AG04449 (cell line): ENCODE measurements around the gene SCAP.

Experiments used
- CTCF ChIA-PET: fragments of 350-600 bp; formaldehyde crosslinking; extraction: SDS; loops from one replicate; lab custom pipeline; 2021; ENCODE audit warnings: antibody characterized with exemption; lab: Yijun Ruan, JAX
- POLR2A ChIA-PET: fragments of 400-600, 350-600 bp; formaldehyde crosslinking; extraction: SDS; loops from one replicate; lab custom pipeline; 2020; ENCODE audit warnings: antibody characterized with exemption, inconsistent platforms; lab: Yijun Ruan, JAX
- DNase-seq: peaks from one replicate; pipeline ENCODE4 v3.0.0-alpha.2; 2010; ENCODE audit warnings: low read depth, low spot score
- H3K4me3 ChIP-seq: 2 replicates; pipeline ENCODE4 v1.5.1; 2011; ENCODE audit warnings: low read depth, mild to moderate bottlenecking, control low read depth, low read length
- CTCF ChIP-seq: IDR thresholded peaks from one replicate; pipeline ENCODE4 v1.5.1; 2011; ENCODE audit warnings: mild to moderate bottlenecking, moderate library complexity, low read length, control low read depth, inconsistent platforms; ENCODE audit not compliant: insufficient read depth; ENCODE audit errors: missing control alignments

Gene SCAP

DNA sequence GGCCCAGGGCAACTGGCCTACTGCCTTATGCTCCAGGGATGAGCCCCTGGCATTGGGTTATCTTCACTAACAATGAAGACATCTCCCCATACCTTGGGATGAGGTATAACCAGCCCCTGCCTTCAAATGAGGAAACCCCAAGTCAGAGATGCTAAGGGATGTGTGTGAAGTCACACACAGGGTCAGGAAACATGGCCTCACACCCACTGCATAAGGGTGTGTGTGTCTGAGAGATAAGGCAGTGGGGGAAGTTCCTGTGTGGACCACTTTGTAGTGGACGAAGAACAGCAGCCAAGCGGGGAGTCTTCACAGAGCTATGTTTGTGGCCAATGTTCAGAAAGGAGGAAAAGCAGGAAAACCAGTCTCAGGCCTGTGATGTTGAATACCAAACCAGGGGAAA, 27.3 kb upstream of the SCAP start:
- no peak overlapping the region for H3K4me3 ChIP-seq
- TF ChIP-seq CTCF = no peak
- no peak for DNase-seq
- ChIA-PET CTCF (interaction anchor here (0.9 kb wide), 1 partner anchor 82 kb away, joined by 4 read pairs; no protein-coding TSS in a partner anchor), POLR2A (no interaction called here)

- CTCF ChIA-PET = no interaction called here
- POLR2A ChIA-PET = no interaction called here
- DNase-seq = no peak
- no peak overlapping the region for H3K4me3 ChIP-seq
- TF ChIP-seq CTCF = no peak
These were observed 21.2 kb upstream of the SCAP start for GRCh38 chr3:47496892-47497291.

GRCh38 chr3:47495886-47496285, 20.1 kb upstream of the SCAP start:
- CTCF ChIA-PET = interaction anchor here (0.5 kb wide), 1 partner anchor 258 kb away, joined by 3 read pairs; no protein-coding TSS in a partner anchor
- POLR2A ChIA-PET = no interaction called here
- no peak for TF ChIP-seq CTCF
- no peak overlapping the region for H3K4me3 ChIP-seq
- DNase-seq = no peak

DNA sequence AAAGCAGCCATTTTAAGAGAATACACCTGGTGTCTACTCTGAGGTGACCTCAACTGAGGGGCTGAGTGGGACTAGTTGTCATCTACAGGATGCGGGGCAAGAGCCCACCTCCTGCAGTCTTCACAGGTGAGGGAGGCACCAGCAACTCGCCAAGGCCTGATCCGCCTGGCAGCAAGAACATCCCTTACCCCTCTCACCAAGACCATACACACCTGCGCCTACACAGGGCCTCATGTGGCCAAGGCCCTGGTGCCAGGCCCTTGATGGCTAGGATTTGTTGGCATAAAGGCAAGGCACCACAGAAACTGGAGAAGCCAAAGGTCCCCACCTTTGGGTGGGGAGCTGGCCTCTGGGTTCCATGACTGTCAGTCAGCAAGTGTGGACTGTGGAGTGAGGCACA, 19.4 kb upstream of the SCAP start:
- DNase-seq = no peak
- no peak overlapping the region for H3K4me3 ChIP-seq
- POLR2A ChIA-PET = no interaction called here
- CTCF ChIA-PET = interaction anchor here (1.4 kb wide), 1 partner anchor 343 kb away, joined by 4 read pairs; no protein-coding TSS in a partner anchor
- no peak for TF ChIP-seq CTCF

DNA sequence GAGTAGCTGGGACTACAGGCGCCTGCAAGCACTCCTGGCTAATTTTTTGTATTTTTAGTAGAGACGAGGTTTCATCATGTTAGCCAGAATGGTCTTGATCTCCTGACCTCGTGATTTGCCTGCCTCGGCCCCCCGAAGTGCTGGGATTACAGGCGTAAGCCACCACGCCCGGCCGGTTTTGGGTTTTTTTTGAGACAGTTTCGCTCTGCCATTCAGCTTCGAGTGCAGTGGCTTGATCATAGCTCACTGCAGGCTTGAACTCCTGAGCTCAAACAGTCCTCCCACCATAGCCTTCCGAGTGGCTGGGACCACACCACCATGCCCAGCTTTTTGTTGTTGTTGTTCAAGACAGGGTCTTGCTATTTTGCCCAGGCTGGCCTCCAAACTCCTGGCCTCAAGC, 16.0 kb upstream of the SCAP start:
- no peak for DNase-seq

DNA sequence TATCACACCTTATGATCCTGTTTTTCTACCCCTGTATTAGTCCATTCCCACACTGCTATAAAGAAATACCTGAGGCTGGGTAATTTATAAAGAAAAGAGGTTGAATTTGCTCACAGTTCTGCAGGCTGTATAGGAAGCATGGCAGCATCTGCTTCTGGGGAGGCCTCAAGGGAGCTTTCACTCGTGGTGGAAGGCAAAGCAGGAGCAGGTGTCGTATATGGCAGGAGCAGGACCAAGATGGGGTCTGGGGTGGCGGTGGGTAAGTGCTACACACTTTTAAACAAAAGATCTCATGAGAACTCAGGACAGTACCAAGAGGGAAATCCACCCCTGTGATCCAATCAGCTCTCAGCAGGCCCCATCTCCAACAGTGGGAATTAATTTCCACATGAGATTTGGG, 15.4 kb upstream of the SCAP start:
- no peak for TF ChIP-seq CTCF
- no peak overlapping the region for H3K4me3 ChIP-seq
- no peak for DNase-seq
- CTCF ChIA-PET = interaction anchor here (1.4 to 1.9 kb wide), 3 partner anchors 10 to 30 kb away, joined by 3 to 9 read pairs (median 6); no protein-coding TSS in a partner anchor
- POLR2A ChIA-PET = no interaction called here

More for the DNA sequence above, 16.0 kb upstream of the SCAP start:
- TF ChIP-seq CTCF = no peak
- ChIA-PET POLR2A (no interaction called here), CTCF (interaction anchor here (1.2 to 1.9 kb wide), 4 partner anchors 9 to 346 kb away, joined by 3 to 9 read pairs (median 4); no protein-coding TSS in a partner anchor)
- H3K4me3 ChIP-seq = no peak overlapping the region
